ENCODE data around the gene SLC9A6. TPM values are rescaled to one million over a fixed set of nuclear protein-coding genes. Genes with fewer than 3 reads are reported as not detected.
"Not testable (repeated sequence)": the region's sequence is repeated elsewhere in the genome, so short reads cannot be mapped to it uniquely, and the experiment has no call there.

SLC9A6 gene
- total RNA-seq, 4 donors from 2014 or later: 13.5 to 26.3 (median 21.7) TPM

- Histone ChIP-seq H3K27ac (no peak overlapping the region), H3K27me3 (no peaks in the 10 kb centered on the region), H3K9me3 (no peaks in the 10 kb centered on the region), H3K36me3 (no peaks in the 10 kb centered on the region), H3K4me3 (no peak overlapping the region), H3K4me1 (no peaks in the 10 kb centered on the region)
- WGBS, 2 donors (ENCODE audit: low coverage in 1 of 2): 17 to 65% methylated on average over 1 to 3 of the region's 3 CpGs
- in situ Hi-C loops (cut with MboI; ENCODE audit: low pct_ligation_motif_present in 1 of 4, low pct_unique_long_range_greater_than_20kb in 1 of 4, low sequenced_read_pairs in 3 of 4): loop anchor here in 2 of 4 donors (25.0 kb wide), 3 partner anchors 113 to 213 kb away; partner anchors contain the start of gene MAP7D3 (in 1 of the 2)
- TF ChIP-seq CTCF (IDR thresholded peaks at IDR 0.05) (no peak), POLR2AphosphoS5 (IDR thresholded peaks at IDR 0.05) (no peak), POLR2A (IDR thresholded peaks at IDR 0.05) (no peak), EP300 (IDR thresholded peaks at IDR 0.05; ENCODE audit: low read depth) (no peak)
- DNase-seq: no peak
- intact Hi-C loops (cut with DNase I; ENCODE audit: low total_unique reads): no loop called here
Measured at GRCh38 chrX:136049608-136050007, 64.4 kb downstream of the SLC9A6 start.

GRCh38 chrX:136050875-136051274 lies 65.6 kb downstream of the SLC9A6 start:
- WGBS, 2 donors (ENCODE audit: low coverage in 1 of 2): 80% methylated on average over 9 of the region's 9 CpGs; no CpG with 5 or more reads in 1 of the 2 donors
- not testable (repeated sequence) for H3K27ac ChIP-seq

DNA sequence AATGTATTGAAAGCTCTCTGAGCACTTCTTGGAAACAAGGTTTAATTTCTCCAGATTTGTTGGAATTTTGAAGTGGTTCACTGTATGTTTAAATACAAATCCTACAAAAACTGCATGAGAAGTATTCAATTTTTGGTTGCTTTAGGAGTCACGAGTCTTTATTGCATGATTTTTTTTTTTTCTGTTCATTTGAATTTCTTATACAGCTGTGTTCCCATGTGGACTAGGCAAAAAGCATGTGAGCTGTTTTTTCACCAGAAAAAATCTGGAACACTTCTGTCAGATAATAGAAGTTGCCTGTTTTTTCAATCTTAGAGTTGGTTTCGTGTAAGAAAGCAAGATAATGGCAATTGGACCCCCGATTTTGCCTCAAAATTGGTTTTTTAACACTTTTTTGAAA lies 66.4 kb downstream of the SLC9A6 start:
- 57% methylated on average over 3 of the region's 3 CpGs; no CpG with 5 or more reads in 1 of the 2 donors for WGBS, 2 donors (ENCODE audit: low coverage in 1 of 2)
- intact Hi-C loops (cut with DNase I; ENCODE audit: low total_unique reads): no loop called here
- H3K4me3 ChIP-seq: no peak overlapping the region
- H3K4me1 ChIP-seq: peaks cover 0 to 4% (median 0%) of the 10 kb centered on the region in 4 donors
- in situ Hi-C loops (cut with MboI; ENCODE audit: low pct_ligation_motif_present in 1 of 4, low pct_unique_long_range_greater_than_20kb in 1 of 4, low sequenced_read_pairs in 3 of 4): no loop called here
- no peak overlapping the region for H3K27ac ChIP-seq
- H3K27me3 ChIP-seq: no peaks in the 10 kb centered on the region
- DNase-seq: no peak
- TF ChIP-seq CTCF (IDR thresholded peaks at IDR 0.05) (no peak), POLR2AphosphoS5 (IDR thresholded peaks at IDR 0.05) (no peak), EP300 (IDR thresholded peaks at IDR 0.05; ENCODE audit: low read depth) (no peak), POLR2A (IDR thresholded peaks at IDR 0.05) (no peak)
- H3K9me3 ChIP-seq: no peaks in the 10 kb centered on the region
- H3K36me3 ChIP-seq: no peaks in the 10 kb centered on the region

More at GRCh38 chrX:136050875-136051274, 65.6 kb downstream of the SLC9A6 start:
- DNase-seq; H3K36me3 ChIP-seq; H3K9me3 ChIP-seq; H3K4me1 ChIP-seq; intact Hi-C loops (cut with DNase I; ENCODE audit: low total_unique reads); H3K4me3 ChIP-seq; H3K27me3 ChIP-seq; in situ Hi-C loops (cut with MboI; ENCODE audit: low pct_ligation_motif_present in 1 of 4, low pct_unique_long_range_greater_than_20kb in 1 of 4, low sequenced_read_pairs in 3 of 4): not testable (repeated sequence)

GRCh38 chrX:136055651-136056221 lies 70.5 kb downstream of the SLC9A6 start:
- Histone ChIP-seq H3K36me3 (no peaks in the 10 kb centered on the region), H3K27me3 (no peaks in the 10 kb centered on the region), H3K27ac (peak overlapping the region; percentile 67 to 84 (median 81)), H3K9me3 (no peaks in the 10 kb centered on the region), H3K4me1 (peaks cover 0 to 6% (median 0%) of the 10 kb centered on the region in 4 donors), H3K4me3 (no peak overlapping the region)
- intact Hi-C loops (cut with DNase I; ENCODE audit: low total_unique reads): loop anchor here (5.0 kb wide), 1 partner anchor 92 kb away; the partner anchor contains the start of gene FHL1
- peak; percentile 33 to 81 (median 70) for TF ChIP-seq POLR2AphosphoS5 (IDR thresholded peaks at IDR 0.05)
- no peak for TF ChIP-seq CTCF (IDR thresholded peaks at IDR 0.05)
- TF ChIP-seq POLR2A (IDR thresholded peaks at IDR 0.05): peak; percentile 37
- peak; percentile 81 for TF ChIP-seq EP300 (IDR thresholded peaks at IDR 0.05; ENCODE audit: low read depth)
- no peak for DNase-seq
- in situ Hi-C loops (cut with MboI; ENCODE audit: low pct_ligation_motif_present in 1 of 4, low pct_unique_long_range_greater_than_20kb in 1 of 4, low sequenced_read_pairs in 3 of 4): no loop called here
- 55 to 70% methylated on average over 2 to 5 of the region's 5 CpGs for WGBS, 2 donors (ENCODE audit: low coverage in 1 of 2)

Measured in transverse colon (tissue), 4 donors.